Uterus (tissue), 4 donors: ENCODE measurements around the gene VKORC1. TPM values are rescaled to one million over a fixed set of nuclear protein-coding genes. Genes with fewer than 3 reads are reported as not detected.
A peak's percentile ranks its signal among the peaks of the same experiment; 100 is the strongest.

Experiments used
- DNase-seq, 2 donors: peaks; one replicate each; pipeline ENCODE4 v3.0.0-alpha.2; 2019 to 2020
- H3K27ac ChIP-seq, 2 donors: fragments of 200-600 bp; sonication (generic); 1 replicate in 1 of 2; 2 replicates in 1 of 2; pipeline ENCODE4 v1.5.1; 2016 to 2018
- H3K27me3 ChIP-seq, 2 donors: fragments of 200-600 bp; sonication (generic); one replicate each; pipeline ENCODE4 v1.5.1; 2018 to 2019; ENCODE audit warnings: control low read depth in 1 of 2
- H3K36me3 ChIP-seq, 2 donors: fragments of 200-600 bp; sonication (generic); one replicate each; pipeline ENCODE4 v1.5.1; 2019; ENCODE audit warnings: control low read depth in 1 of 2
- H3K4me1 ChIP-seq, 2 donors: fragments of 200-600 bp; sonication (generic); one replicate each; pipeline ENCODE4 v1.5.1; 2018 to 2019; ENCODE audit warnings: control low read depth in 1 of 2
- H3K4me3 ChIP-seq, 2 donors: fragments of 200-600 bp; sonication (generic); 1 replicate in 1 of 2; 2 replicates in 1 of 2; pipeline ENCODE4 v1.5.1; 2018 to 2019; ENCODE audit warnings: mild to moderate bottlenecking in 1 of 2
- H3K9me3 ChIP-seq, 2 donors: fragments of 200-600 bp; sonication (generic); one replicate each; pipeline ENCODE4 v1.5.1; 2019; ENCODE audit warnings: control low read depth in 1 of 2
- CTCF ChIP-seq, 4 experiments: fragments of 200-600 bp in 2 of 4; fragments of 450-650 bp in 2 of 4; sonication (generic) in 2 of 4; IDR thresholded peaks; one replicate each; pipeline ENCODE4 v1.5.1; 2016 to 2019; ENCODE audit warnings: antibody characterized with exemption in 4 of 4, mild to moderate bottlenecking in 2 of 4, moderate library complexity in 1 of 4
- POLR2A ChIP-seq, 2 donors: fragments of 450-650 bp; IDR thresholded peaks; one replicate each; pipeline ENCODE4 v1.6.1; 2016; ENCODE audit warnings: antibody characterized with exemption in 2 of 2, mild to moderate bottlenecking in 1 of 2, moderate library complexity in 1 of 2
- intact Hi-C: fragments of 100-400 bp; cut with DNase I; formaldehyde crosslinking; loops from one replicate; pipeline ENCODE4 v1.15.1; 2023; ENCODE audit warnings: low total_unique reads
- total RNA-seq, 4 donors: library from RNA; depleted of rRNA in 3 of 4; stranded (reverse); fragments of >200 nt in 3 of 4; gene quantifications; one replicate each; pipeline versions ENCODE4 v1.1.0 to v1.2.4, GENCODE V29; 2014 to 2023
- donor health status: DM: yes; HTN: yes; CAD: no.

The VKORC1 gene
- total RNA-seq, 4 donors from 2014 or later = 68.7 to 81.8 (median 73.5) TPM

GRCh38 chr16:31077592-31078396 lies 16.8 kb downstream of the VKORC1 start:
- Histone ChIP-seq H3K36me3 (no peaks in the 10 kb centered on the region), H3K27me3 (no peaks in the 10 kb centered on the region), H3K4me1 (no peaks in the 10 kb centered on the region), H3K9me3 (no peaks in the 10 kb centered on the region), H3K27ac (no peak overlapping the region), H3K4me3 (no peak overlapping the region)
- TF ChIP-seq CTCF (IDR thresholded peaks at IDR 0.05) = no peak
- TF ChIP-seq POLR2A (IDR thresholded peaks at IDR 0.05) = no peak
- no peak for DNase-seq
- intact Hi-C loops = no loop called here

GRCh38 chr16:31077024-31077423 lies 17.6 kb downstream of the VKORC1 start:
- DNase-seq = no peak
- H3K4me1 ChIP-seq = peaks cover 0 to 5% of the 10 kb centered on the region in 2 donors
- no peaks in the 10 kb centered on the region for H3K27me3 ChIP-seq
- no peak overlapping the region for H3K27ac ChIP-seq
- no peak overlapping the region for H3K4me3 ChIP-seq
- H3K36me3 ChIP-seq = no peaks in the 10 kb centered on the region
- H3K9me3 ChIP-seq = no peaks in the 10 kb centered on the region
- intact Hi-C loops = no loop called here
- no peak for TF ChIP-seq CTCF (IDR thresholded peaks at IDR 0.05)

GRCh38 chr16:31076319-31076718 lies 18.3 kb downstream of the VKORC1 start:
- intact Hi-C loops = no loop called here
- no peak for DNase-seq
- Histone ChIP-seq H3K4me1 (peaks cover 0 to 10% of the 10 kb centered on the region in 2 donors), H3K4me3 (no peak overlapping the region), H3K27me3 (no peaks in the 10 kb centered on the region), H3K36me3 (no peaks in the 10 kb centered on the region), H3K27ac (no peak overlapping the region), H3K9me3 (no peaks in the 10 kb centered on the region)
- TF ChIP-seq CTCF (IDR thresholded peaks at IDR 0.05) = no peak
- no peak for TF ChIP-seq POLR2A (IDR thresholded peaks at IDR 0.05)

GRCh38 chr16:31074814-31075183 lies 19.8 kb downstream of the VKORC1 start:
- Histone ChIP-seq H3K4me1 (peaks cover 0 to 10% of the 10 kb centered on the region in 2 donors), H3K27me3 (no peaks in the 10 kb centered on the region), H3K27ac (peak overlapping the region; percentile 92 to 93), H3K4me3 (peak overlapping the region; percentile 67 to 73), H3K36me3 (no peaks in the 10 kb centered on the region), H3K9me3 (no peaks in the 10 kb centered on the region)
- DNase-seq = no peak
- intact Hi-C loops = no loop called here
- TF ChIP-seq POLR2A (IDR thresholded peaks at IDR 0.05) (no peak), CTCF (IDR thresholded peaks at IDR 0.05) (no peak)

GRCh38 chr16:31073970-31074813 lies 20.4 kb downstream of the VKORC1 start, which contains the start of the genes ZNF646 and ZNF668:
TSS of gene ZNF646 (plus strand) at chr16:31074422. CDS start at chr16:31076325, 1,903 bp downstream.
TSS of gene ZNF668 (minus strand) at chr16:31074240. CDS start at chr16:31064459, 9,781 bp downstream.
- H3K9me3 ChIP-seq = no peaks in the 10 kb centered on the region
- intact Hi-C loops = no loop called here
- TF ChIP-seq POLR2A (IDR thresholded peaks at IDR 0.05) = peak; percentile 40 to 68
- no peak for TF ChIP-seq CTCF (IDR thresholded peaks at IDR 0.05)
- H3K27me3 ChIP-seq = no peaks in the 10 kb centered on the region
- peak; percentile 98 for DNase-seq
- peak within 1 kb of the TSS; percentile 92 to 93 for H3K27ac ChIP-seq
- H3K4me3 ChIP-seq = peak within 1 kb of the TSS; percentile 67 to 73
- H3K4me1 ChIP-seq = peaks cover 0 to 10% of the 10 kb centered on the region in 2 donors
- no peaks in the 10 kb centered on the region for H3K36me3 ChIP-seq
